Upper lobe of right lung (tissue), 1 donor: Measurements from ENCODE around the gene ADGRG7. TPM values are rescaled to one million over a fixed set of nuclear protein-coding genes. Genes with fewer than 3 reads are reported as not detected.

Source experiments
- ATAC-seq: fragments of 200-7000 bp; cut with Tn5 transposase; one replicate; pipeline ENCODE4 v1.9.1; 2020; ENCODE audit warnings: mild to moderate bottlenecking, moderate library complexity
- DNase-seq: peaks from one replicate; pipeline ENCODE4 v3.0.0-alpha.2; 2020
- H3K27ac ChIP-seq: fragments of 200-600 bp; one replicate; pipeline ENCODE4 v1.8.0; 2022
- H3K27me3 ChIP-seq: fragments of 200-600 bp; one replicate; pipeline ENCODE4 v1.8.0; 2022; ENCODE audit warnings: mild to moderate bottlenecking
- H3K36me3 ChIP-seq: fragments of 200-600 bp; one replicate; pipeline ENCODE4 v1.8.0; 2022
- H3K4me1 ChIP-seq: fragments of 200-600 bp; one replicate; pipeline ENCODE4 v1.8.0; 2022
- H3K4me3 ChIP-seq: fragments of 200-600 bp; one replicate; pipeline ENCODE4 v1.8.0; 2022; ENCODE audit warnings: mild to moderate bottlenecking
- H3K9me3 ChIP-seq: fragments of 200-600 bp; one replicate; pipeline ENCODE4 v1.8.0; 2022
- CTCF ChIP-seq: fragments of 200-600 bp; IDR thresholded peaks from one replicate; pipeline ENCODE4 v1.8.0; 2022; ENCODE audit warnings: antibody characterized with exemption
- intact Hi-C: fragments of 100-400 bp; cut with DNase I; formaldehyde crosslinking; loops from one replicate; pipeline ENCODE4 v1.11.0; 2022
- total RNA-seq: library from RNA; stranded (reverse); fragmentation: NEBNext Ultra II Directional; extraction: Animal tissue kit (Norgen Biotek cat#: 25700); gene quantifications from one replicate; pipeline ENCODE4 v1.2.1, GENCODE V29; 2021
- donor health status: DM: no; HTN: yes; CAD: no; lungs with severe emphysema.

Gene ADGRG7
- total RNA-seq, 1 donor from 2014 or later: not detected

- Histone ChIP-seq H3K4me3 (no peak overlapping the region), H3K9me3 (no peaks in the 10 kb centered on the region), H3K4me1 (no peaks in the 10 kb centered on the region), H3K36me3 (no peaks in the 10 kb centered on the region), H3K27ac (no peak overlapping the region), H3K27me3 (no peaks in the 10 kb centered on the region)
- DNase-seq (no peak), ATAC-seq (no peak)
- intact Hi-C loops: loop anchor here (5.0 kb wide), 1 partner anchor 121 kb away; no protein-coding TSS in a partner anchor
- TF ChIP-seq CTCF: no peak
These were observed 21.1 kb upstream of the ADGRG7 start for GRCh38 chr3:100588251-100588650.

- intact Hi-C loops: no loop called here
- Histone ChIP-seq H3K27me3 (no peaks in the 10 kb centered on the region), H3K4me3 (no peak overlapping the region), H3K9me3 (no peaks in the 10 kb centered on the region), H3K27ac (no peak overlapping the region), H3K4me1 (no peaks in the 10 kb centered on the region), H3K36me3 (no peaks in the 10 kb centered on the region)
- ATAC-seq (peak; percentile 98), DNase-seq (no peak)
- peak; percentile 89 for TF ChIP-seq CTCF
These were observed 19.1 kb upstream of the ADGRG7 start for GRCh38 chr3:100590114-100590839.

GRCh38 chr3:100590840-100591147 is 18.6 kb upstream of the ADGRG7 start:
- no peaks in the 10 kb centered on the region for H3K36me3 ChIP-seq
- H3K4me1 ChIP-seq: no peaks in the 10 kb centered on the region
- no peak for TF ChIP-seq CTCF
- no peaks in the 10 kb centered on the region for H3K9me3 ChIP-seq
- H3K4me3 ChIP-seq: no peak overlapping the region
- DNase-seq (no peak), ATAC-seq (no peak)
- H3K27ac ChIP-seq: no peak overlapping the region
- no peaks in the 10 kb centered on the region for H3K27me3 ChIP-seq
- intact Hi-C loops: no loop called here

- H3K27me3 ChIP-seq: no peaks in the 10 kb centered on the region
- H3K4me3 ChIP-seq: no peak overlapping the region
- no peak for TF ChIP-seq CTCF
- H3K9me3 ChIP-seq: no peaks in the 10 kb centered on the region
- intact Hi-C loops: no loop called here
- H3K36me3 ChIP-seq: no peaks in the 10 kb centered on the region
- DNase-seq: no peak
- no peaks in the 10 kb centered on the region for H3K4me1 ChIP-seq
- no peak overlapping the region for H3K27ac ChIP-seq
- ATAC-seq: no peak
These were observed 18.0 kb upstream of the ADGRG7 start for GRCh38 chr3:100591411-100591810.

GRCh38 chr3:100600181-100601042 is 9.0 kb upstream of the ADGRG7 start:
- Histone ChIP-seq H3K9me3 (no peaks in the 10 kb centered on the region), H3K27me3 (no peaks in the 10 kb centered on the region), H3K27ac (no peak overlapping the region), H3K4me1 (no peaks in the 10 kb centered on the region), H3K36me3 (no peaks in the 10 kb centered on the region), H3K4me3 (no peak overlapping the region)
- intact Hi-C loops: no loop called here
- no peak for DNase-seq
- TF ChIP-seq CTCF: no peak
- ATAC-seq: no peak
